AG09309 (cell line): ENCODE measurements around the gene SCARF2.
"Not testable (repeated sequence)": the region's sequence is repeated elsewhere in the genome, so short reads cannot be mapped to it uniquely, and the experiment has no call there.

ENCODE experiments used
- DNase-seq: peaks from one replicate; pipeline ENCODE4 v3.0.0-alpha.2; 2010; ENCODE audit warnings: low read depth
- H3K4me3 ChIP-seq: 2 replicates; pipeline ENCODE4 v1.5.1; 2011; ENCODE audit warnings: mild to moderate bottlenecking, low read depth, low read length, moderate library complexity; ENCODE audit not compliant: control insufficient read depth
- TF ChIP-seq, protein P1 (sequence below): IDR thresholded peaks from 2 replicates; pipeline ENCODE4 v1.5.1; 2011; ENCODE audit warnings: mild to moderate bottlenecking, low read depth, low read length, inconsistent platforms; ENCODE audit not compliant: insufficient read depth, control insufficient read depth; ENCODE audit errors: missing control alignments

The SCARF2 gene

DNA sequence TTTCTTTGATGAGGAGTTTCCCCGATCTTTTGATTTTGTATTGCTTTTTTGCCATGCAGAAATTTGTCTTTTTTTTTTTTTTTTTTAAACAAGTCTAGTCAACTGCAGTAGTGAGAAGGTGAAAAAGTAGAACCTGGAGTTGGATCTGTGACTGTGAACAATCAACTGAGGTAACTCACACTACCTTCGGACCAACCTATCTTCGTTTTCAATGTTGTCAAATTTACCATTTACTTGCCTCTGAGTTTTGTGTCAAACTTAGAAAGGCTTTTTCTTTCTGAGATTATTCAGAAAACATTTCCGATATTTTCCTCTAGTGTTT lies 37.5 kb upstream of the SCARF2 start:
- no peak overlapping the region for H3K4me3 ChIP-seq
- DNase-seq: no peak
- TF ChIP-seq, protein P1, sequence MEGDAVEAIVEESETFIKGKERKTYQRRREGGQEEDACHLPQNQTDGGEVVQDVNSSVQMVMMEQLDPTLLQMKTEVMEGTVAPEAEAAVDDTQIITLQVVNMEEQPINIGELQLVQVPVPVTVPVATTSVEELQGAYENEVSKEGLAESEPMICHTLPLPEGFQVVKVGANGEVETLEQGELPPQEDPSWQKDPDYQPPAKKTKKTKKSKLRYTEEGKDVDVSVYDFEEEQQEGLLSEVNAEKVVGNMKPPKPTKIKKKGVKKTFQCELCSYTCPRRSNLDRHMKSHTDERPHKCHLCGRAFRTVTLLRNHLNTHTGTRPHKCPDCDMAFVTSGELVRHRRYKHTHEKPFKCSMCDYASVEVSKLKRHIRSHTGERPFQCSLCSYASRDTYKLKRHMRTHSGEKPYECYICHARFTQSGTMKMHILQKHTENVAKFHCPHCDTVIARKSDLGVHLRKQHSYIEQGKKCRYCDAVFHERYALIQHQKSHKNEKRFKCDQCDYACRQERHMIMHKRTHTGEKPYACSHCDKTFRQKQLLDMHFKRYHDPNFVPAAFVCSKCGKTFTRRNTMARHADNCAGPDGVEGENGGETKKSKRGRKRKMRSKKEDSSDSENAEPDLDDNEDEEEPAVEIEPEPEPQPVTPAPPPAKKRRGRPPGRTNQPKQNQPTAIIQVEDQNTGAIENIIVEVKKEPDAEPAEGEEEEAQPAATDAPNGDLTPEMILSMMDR: no peak

DNA sequence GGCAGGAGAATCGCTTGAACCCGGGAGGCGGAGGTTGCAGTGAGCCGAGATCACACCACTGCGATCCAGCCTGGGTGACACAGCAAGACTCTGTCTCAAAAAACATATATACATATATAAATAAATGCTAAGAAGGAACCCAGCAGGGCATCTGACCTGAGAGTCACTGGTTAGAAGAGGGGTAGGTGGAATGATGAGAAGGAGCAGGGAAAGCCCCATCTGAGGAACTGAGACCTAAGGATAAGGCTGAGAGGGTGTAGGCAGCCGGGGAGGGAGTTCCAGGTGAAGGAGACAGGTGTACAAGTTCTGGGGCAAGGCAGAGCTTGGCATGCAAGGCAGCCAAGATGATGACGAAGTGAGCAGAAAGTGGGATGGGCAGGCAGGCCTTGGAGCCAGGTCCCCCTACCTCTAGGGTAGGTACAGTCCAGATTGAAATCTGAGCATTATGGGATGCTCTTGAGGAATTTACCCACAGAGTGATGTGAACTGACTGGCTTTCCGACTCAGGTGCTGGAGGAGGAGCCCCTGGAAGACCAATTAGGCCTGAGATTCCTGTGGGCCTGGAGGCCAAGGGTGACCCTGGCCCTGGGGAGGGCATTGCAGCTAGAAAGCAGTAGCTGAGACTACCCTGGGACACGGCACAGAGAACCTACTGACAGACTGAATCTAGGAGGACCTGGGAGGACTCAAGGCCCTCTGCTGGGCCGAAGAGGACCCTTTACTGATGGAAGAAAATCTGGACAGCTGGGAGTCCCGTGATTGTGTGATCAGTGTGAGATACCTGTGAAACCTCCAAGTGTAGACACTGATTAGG lies 35.2 kb upstream of the SCARF2 start:
- no peak for DNase-seq
- TF ChIP-seq, protein P1: no peak
- no peak overlapping the region for H3K4me3 ChIP-seq

DNA sequence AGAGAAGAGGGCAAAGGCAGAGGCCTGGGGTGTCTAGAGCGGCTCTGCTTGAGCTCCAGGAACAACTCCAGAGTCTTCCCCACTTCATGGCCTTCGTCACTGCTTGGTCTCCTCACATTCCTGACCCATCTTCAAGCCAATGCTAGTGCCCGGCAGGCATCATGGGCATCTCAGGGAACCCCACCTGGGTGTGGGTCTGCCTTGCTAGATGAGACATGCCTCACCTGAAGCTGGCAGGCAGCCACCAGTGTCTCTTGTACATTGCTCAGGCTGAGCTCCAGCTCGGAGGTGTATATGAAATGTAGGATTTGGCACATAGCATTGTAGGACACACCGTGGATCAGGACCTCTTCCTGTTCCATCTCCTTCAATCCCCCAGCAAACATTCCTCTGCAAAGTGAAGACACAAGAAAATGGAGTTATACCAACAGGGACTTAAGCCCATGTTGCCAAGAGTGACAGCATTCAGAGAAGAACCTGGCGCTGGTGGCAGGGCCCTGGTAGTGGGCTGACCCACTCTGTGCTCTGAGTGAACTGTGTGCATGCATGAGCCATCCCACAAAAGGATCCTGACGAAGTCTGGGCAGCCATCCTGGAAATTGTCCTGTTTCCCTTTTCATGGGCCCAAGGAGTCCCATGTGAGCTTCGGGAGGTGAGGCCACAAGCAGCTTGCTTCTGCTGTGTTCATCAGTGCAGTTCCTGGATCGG lies 33.7 kb upstream of the SCARF2 start:
- DNase-seq: no peak
- TF ChIP-seq, protein P1: no peak
- H3K4me3 ChIP-seq: no peak overlapping the region

DNA sequence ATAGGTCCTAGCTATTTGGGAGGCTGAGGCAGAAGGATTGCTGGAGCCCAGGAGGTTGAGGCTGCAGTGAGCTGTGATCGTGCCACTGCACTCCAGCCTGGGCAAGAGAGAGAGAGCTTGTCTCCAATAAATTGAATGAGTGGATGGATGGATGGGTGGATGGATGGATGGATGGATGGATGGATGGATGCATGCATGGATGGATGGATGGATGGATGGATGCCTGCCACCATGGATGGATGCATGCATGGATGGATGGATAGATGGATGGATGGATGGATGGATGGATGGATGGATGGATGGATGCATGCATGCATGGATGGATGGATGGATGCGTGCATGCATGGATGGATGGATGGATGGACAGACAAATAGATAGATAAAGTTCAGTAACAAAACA lies 32.9 kb upstream of the SCARF2 start:
- not testable (repeated sequence) for H3K4me3 ChIP-seq, DNase-seq

DNA sequence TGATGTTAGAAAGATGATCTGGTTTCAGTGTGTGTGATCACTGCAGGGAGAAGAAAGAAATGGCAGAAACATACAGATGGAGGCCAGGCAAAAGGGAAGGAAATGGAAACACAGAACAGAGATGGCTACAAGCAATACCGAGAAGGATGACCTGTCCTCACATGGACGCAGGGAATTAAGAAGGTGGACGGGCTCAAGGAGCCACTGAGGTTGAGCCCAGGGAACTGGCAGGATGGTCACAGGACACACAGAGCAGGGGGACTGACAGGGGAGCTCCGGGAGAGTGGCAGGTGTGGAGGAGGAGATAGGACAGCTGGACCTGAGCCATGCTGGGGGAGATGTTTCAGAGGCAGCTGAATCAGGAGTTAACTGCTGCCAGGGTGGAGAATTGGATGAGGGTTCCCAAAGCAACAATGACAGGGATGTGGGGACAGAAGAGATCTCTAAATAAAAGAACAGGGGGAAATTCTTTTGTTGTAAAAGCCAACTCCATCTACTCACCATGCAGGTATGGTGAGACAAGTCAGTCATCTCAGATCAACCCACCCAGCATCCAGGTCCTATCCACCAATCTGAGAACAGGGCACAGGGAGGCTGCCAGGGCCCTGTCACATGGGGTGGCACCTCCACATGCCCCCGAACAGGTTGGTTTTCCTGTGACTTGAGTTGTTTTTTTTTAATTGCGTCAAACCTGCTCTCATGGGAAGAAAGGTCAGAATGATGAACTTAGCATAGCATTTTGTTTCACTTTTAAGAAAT lies 31.7 kb upstream of the SCARF2 start:
- H3K4me3 ChIP-seq: no peak overlapping the region
- TF ChIP-seq, protein P1: no peak
- DNase-seq: no peak

DNA sequence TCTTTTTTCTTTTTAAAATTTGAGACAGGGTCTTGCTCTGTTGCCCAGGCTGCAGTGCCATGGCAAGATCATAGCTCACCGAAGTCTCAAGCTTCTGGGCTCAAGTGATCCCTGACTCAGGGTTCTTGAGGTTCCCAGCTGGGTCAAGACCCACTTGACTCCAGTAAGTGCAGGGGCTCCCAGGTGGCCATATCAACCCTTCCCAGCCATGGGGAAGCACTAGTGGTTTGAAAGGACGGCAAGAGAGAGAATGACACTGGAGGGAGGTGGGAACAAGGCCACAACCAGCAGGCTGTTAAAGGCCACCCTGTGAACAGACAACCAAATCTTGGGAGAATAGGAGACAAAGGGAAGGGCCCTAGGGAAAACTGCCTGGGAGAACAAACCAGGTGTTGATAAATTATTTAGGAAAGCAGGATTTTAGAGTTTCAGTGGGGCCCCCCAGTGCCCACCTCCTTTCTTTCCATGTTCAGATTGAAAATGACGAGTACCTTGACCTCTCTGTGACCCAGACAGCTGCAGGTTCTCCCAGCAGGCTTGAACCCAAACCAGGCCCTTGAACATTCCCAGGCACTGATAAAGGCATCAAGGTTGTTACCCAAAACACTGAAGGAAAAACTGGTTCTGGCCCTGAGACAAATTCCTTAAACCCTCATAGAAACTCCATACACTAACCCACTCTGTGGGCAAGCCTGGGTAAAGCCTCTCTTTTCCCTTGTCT lies 29.2 kb upstream of the SCARF2 start:
- no peak overlapping the region for H3K4me3 ChIP-seq
- no peak for DNase-seq
- TF ChIP-seq, protein P1: no peak

DNA sequence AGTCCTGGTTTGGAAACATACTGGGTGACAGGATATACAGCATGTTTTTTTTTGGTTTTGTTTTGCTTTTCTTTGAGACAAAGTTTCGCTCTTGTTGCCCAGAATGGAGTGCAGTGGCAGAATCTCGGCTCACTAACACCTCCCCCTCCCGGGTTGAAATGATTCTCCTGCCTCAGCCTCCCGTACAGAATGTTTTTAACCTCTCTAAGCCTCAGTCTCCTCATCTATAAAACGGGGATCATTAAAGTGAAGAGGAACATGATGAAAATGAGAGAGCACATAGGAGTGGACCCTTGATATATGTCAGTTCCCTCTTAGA lies 28.1 kb upstream of the SCARF2 start:
- TF ChIP-seq, protein P1: no peak
- H3K4me3 ChIP-seq: no peak overlapping the region
- DNase-seq: no peak
